Left kidney (tissue), 2 donors: ENCODE results near the gene TFEC. TPM values are rescaled to one million over a fixed set of nuclear protein-coding genes. Genes with fewer than 3 reads are reported as not detected.
"Not testable (repeated sequence)": the region's sequence is repeated elsewhere in the genome, so short reads cannot be mapped to it uniquely, and the experiment has no call there.

Experiments
- DNase-seq: peaks from one replicate; pipeline ENCODE4 v3.0.0-alpha.2; 2013
- polyA plus RNA-seq: library from polyadenylated mRNA; unstranded; fragments of 120-200 nt; gene quantifications from one replicate; pipeline ENCODE4 v1.2.1, GENCODE V29; 2013; ENCODE audit not compliant: insufficient read length

The TFEC gene
- polyA plus RNA-seq, 1 donor, result 37.8 TPM

DNA sequence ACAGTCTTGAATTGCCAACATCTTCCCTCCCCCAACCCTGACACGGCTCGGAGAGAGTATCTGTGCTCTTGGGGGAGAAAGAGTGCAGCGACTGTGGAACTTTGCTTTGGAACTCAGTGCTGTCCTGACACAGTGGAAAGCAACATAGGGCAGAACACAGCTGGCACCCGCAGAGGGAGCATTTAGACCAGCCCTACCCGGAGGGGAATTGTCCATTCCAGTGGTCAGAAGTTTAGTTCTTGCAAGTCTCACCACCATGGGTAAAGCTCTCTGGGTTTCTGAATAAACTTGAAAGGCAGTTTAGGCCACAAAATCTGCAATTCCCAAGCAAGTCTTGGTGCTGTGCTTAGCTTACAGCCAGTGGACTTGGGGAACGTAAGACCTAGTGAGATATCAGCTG, 34.9 kb downstream of the TFEC start:
- DNase-seq, result no peak

DNA sequence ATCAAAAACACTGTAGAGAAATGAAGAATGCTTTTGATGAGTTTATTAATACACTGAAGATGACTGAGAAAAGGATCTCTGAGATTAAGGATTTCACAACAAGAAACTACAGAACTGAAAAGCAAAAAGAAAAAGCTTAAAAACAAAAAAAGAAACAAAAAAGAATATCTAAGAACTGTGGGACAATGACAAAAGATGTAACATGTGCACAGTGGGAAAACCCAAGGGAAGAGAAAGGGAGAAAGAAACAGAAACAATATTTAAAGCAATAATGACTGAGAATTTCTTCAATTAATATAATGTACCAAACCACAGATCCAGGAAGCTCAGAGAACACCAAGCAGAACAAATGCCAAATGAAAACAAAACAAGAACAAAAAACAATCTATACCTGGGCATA, 42.2 kb downstream of the TFEC start:
- DNase-seq, result no peak

- DNase-seq, result no peak
Measured at GRCh38 chr7:115987486-115987885, 43.1 kb downstream of the TFEC start.

GRCh38 chr7:115984105-115984504, 46.5 kb downstream of the TFEC start:
- DNase-seq, result no peak

DNA sequence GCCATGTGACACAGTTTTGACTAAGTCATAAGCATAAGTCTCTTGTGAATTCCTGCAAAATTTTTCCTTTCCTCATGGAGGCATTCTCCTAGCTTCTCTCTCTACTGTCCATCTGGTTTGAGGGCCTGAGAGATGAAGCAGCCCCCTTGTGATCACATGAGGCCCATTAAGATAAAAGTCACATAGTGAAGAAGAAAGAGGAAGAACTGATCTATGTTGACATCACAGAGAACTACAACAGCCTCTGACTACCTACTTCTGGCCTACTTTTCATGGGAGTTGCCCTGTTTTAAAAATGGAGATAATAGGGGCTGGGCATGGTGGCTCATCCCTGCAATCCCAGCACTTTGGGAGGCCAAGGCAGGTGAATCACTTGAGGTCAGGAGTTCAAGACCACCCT, 50.4 kb downstream of the TFEC start:
- no peak for DNase-seq

DNA sequence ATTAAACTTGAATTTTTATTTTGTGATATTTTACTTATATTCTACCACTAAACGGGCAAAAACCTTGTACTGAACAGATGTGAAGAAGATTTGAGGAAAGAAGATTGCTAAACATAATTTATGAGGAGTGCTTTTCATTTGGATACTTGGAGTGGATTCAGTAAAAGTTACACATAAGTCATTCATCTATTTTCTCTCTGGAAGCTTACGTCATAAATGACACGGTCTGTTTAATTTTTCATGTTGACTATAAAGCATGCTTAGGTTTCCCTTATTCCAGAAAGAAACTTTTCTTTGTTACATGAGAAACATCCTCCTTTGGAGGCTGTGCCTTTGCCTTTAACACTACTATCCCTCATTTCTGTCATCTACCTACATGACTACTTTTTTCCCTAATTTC, 53.9 kb downstream of the TFEC start:
- no peak for DNase-seq

DNA sequence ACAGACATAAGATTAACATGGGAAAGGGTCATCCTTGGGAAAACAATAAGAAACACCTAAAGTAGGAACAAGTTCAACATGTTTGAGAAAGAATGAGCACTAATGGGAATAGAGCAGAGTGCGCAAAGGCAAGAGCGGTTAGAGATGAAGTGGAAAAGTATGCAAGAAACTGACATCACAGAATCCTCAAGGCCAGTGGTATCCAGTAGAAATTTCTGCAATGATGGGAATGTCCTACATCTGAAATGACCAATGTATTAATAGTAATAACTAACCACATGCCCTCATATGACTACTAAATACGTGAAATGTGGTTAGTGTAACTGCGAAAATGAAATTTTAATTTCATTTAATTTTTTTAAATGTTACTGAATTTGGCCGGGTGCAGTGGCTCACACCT, 54.8 kb downstream of the TFEC start:
- no peak for DNase-seq

DNA sequence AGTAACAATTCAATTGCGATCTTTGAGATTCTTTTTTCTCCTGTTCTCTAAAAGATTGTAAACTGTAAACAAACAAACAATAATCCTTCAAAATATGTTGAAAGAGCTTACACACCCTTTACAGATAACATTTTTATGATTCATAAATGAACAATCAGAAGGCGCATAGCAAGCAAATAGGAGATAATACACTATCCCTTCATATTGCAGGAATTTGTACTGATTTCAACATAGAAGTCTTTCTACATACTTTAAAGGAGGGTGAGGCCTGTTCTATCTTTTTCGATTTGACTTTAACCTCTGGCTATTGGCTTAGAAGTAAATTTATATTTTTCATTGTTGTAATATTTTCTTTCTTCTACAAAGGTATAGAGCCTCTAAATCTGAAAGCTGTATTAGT, 57.2 kb downstream of the TFEC start:
- no peak for DNase-seq

DNA sequence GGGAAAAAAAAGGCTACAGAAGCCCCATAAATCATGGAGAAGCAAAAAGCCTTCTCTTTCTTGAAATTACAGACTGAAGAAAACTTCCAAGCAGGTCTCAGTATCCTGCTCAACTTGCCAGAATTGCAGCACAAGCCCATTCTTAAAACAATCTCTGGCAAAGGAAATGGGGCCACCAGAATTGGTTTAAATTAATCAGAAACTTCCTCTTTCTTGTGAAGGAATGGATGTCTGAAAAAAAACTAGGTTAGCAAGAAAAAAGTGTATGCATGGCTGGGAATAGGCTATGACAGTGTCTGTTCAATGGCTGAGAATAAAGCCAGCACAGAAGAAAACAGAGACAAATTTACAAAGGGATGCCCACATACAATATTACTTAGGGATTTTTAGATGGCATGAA, 59.1 kb downstream of the TFEC start:
- no peak for DNase-seq

- no peak for DNase-seq
Measured at GRCh38 chr7:115968596-115968995, 62.0 kb downstream of the TFEC start.

GRCh38 chr7:115968171-115968570, 62.4 kb downstream of the TFEC start:
- DNase-seq, result no peak

DNA sequence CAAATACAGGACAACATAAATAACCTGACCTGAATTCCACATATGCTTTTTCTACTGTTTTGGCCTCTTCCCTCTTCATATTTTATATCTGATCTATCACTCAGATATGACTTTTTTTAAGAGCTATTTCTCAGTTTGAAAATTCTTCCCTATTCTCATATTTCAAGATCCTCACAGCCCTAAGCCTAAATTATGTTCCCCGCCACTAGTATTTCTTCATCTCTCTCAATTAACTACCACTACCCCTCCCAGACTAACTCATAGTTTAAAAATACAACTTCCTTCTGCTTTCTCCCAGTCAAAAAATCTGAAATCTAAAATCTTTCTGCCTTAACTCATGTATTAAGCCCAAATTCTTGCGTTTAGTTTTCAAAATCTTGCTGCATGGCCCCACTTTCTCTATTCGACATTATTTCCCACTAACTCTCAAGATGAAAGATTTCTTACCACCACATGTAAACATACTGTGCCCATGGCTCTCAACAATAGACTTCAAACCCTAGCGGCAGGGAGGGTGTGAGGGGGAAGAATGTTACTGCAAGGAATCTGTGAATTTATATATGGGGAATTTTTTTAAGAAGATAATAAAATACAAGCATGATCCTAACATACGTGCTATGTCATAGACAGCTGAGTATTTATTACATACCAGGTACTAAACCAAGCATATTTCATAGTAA, 64.6 kb downstream of the TFEC start:
- no peak for DNase-seq

GRCh38 chr7:115965236-115965635, 65.3 kb downstream of the TFEC start:
- DNase-seq, result no peak

DNA sequence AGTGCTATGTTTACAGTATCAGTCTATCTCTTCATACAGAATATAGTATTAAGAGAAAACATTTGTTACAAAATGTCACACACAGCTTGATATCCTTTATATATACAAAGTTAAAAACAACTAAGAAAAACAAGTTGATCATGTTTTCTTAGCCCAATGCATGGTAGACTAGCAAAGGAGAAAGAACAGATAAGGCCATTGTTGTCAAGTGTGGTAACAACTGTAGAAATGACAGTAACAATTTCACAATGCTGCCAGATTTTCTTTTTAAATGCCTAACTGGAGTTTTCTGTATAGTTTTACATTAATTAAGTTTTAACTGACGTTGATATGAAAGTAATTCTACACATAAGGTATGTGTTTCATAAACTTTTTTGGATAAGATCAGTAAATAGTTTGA, 65.8 kb downstream of the TFEC start:
- DNase-seq, result no peak

DNA sequence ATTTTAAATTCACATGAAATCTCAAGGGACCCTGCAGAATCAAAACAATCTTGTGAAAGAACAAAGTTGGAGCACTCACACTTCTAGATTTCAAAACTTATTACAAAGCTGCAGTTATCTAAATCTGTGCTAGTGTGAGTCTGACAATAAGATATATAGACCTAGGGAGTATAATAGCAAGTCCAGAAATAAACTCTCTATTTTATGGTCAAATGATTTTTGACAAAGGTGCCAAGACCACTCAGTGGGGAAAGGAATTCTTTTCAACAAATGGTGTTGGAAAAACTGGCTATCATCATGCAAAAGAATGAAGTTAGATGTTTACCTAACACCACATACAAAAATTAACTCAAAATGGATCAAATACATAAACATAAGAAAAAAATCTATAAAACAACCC, 68.2 kb downstream of the TFEC start:
- DNase-seq, result no peak

DNA sequence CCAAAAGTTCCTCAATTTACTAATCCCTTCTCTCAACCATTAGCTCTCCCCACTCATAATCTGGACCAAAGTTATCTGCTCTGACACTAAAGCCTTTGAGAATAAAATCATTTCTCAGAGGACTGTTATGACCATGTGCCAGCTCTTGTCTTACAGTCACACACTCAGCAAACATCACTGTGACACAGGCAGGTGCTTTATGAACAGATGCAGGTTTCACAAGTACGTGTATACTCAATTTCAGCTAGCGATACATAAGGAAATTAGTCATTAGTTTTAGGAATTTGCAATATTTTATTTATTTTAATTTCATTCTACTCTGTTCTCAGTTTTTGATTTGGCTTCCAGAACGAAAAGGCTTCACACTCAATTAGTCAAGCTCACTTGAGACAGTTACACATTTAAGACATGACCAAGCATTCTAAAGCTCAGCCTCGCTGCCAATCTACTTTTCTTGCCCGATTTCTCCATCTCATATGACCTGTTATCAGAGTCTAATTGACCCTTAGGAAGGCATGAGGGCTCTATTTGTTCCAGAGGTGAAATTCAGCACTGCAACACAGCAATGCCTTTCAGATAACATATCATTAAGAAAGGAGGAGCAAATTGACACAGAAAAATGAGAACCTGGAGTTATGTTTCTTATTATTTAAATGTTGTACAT, 76.8 kb downstream of the TFEC start:
- DNase-seq, result no peak

DNA sequence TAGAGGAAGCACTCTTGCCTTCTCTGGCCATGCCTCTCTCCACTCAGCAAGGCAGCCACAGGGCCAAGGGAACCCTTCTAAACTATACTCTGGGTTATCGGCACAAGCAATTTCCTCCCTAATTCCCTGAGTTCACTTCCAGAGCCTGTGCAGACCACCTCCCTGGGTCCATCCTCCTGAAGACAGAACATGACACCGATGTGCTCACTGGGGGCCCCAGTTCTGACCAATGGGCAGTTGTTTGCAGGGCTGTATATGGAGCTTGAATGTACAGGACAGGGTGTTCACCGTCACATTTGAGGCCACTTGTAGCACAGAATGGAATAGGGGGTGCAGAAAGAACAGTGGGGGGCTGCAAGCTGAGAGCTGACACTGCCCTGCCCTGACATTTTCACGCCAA, 77.7 kb downstream of the TFEC start:
- no peak for DNase-seq

- DNase-seq, result no peak
Measured at GRCh38 chr7:115951547-115951946, 79.0 kb downstream of the TFEC start.

- no peak for DNase-seq
Measured at GRCh38 chr7:115941703-115942268, 88.8 kb downstream of the TFEC start.

DNA sequence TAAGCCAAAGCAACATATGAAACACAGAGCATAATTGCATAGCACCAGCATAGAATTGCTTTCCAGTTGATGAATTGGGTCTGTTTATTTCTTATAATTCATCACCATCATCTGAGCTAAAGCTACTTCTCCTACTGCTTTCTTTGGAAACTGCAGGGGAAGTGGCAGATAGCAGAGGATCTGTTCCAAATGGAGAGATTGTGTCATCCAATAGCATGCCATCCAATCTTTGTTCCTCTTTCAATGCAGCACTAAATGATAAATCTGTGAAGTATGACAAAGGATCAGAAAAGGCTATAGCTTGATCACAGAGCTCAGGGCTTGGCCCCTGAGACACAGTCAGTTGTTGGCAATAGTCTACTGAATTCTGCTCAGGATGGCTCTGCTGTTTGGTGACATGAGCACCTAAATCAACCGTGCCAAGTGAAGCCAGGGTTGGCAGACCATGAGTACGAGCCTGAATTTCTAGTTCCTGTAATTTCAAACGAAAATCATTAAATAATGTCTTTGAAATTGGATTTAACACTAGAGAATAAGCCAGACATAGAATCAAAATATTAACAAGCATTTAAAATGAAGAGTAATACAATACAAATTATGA, 90.0 kb downstream of the TFEC start:
- DNase-seq, result no peak

DNA sequence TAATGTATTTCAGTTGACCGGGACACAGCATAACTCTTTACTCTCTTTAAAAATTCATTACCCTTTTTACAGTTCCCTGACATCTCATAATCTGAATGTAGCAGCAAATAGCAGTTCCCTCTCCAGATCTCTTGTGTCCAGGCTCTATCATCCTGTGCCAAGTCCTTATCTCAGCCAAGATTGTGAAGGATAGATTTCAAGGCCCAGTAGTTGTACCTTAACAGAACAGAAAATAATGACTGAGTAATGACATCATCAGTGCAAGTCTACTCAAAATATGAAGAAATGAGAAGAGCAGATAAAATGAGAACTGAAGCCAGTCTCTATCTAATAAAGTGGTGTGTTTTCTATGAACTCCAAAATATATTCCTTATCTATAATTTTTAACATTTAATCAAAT, 92.6 kb downstream of the TFEC start:
- DNase-seq, result no peak

DNA sequence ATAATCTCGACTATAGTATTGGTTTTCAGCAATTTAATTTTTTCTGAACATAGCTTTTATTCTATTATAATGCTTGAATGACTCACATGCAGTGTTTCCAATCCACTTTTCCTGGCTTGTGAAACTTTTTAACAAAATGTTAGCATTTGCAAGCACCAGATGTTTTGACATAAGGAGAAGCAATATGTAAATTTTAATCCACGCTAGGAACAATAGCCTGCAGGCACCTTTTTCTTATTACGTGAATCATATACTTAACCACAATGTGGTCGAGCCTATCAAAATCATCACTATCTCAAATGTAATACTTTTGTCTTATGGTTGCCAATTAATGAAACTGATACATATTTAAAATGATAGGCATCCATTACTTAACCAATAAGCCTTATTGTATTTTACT, 97.1 kb downstream of the TFEC start:
- no peak for DNase-seq

DNA sequence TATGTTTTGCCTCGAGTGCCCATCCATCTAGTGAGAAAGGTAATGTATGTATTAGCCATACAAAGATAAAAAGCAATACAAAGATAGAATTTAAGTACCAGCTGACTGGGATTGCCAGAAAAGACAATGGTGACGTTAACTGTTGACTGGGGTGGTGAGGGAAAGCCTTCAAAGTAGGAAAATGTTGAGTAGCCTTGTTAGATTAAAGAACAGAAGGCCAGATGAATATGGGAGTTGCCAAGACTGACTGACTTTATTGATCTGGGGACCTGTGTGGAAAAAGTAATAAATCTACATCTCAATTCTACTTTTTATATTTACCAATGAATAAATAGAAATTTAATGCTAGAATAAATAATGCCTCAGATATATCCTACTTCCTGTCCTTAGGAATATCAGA, 97.7 kb downstream of the TFEC start:
- DNase-seq, result no peak

GRCh38 chr7:115930184-115930583, 100.4 kb downstream of the TFEC start:
- DNase-seq, result not testable (repeated sequence)
